DMS114 treated with DMSO at 0.1 percent for 48 hours (cell line): ENCODE data around the gene MBTD1.
"Not testable (repeated sequence)": the region's sequence is repeated elsewhere in the genome, so short reads cannot be mapped to it uniquely, and the experiment has no call there.

Experiments used
- DNase-seq: peaks from one replicate; lab custom pipeline; 2025; ENCODE audit not compliant: unreplicated experiment; lab: John Stamatoyannopoulos, UW

The MBTD1 gene

GRCh38 chr17:51256101-51256500, 3.7 kb downstream of the MBTD1 start:
- DNase-seq, result no peak

DNA sequence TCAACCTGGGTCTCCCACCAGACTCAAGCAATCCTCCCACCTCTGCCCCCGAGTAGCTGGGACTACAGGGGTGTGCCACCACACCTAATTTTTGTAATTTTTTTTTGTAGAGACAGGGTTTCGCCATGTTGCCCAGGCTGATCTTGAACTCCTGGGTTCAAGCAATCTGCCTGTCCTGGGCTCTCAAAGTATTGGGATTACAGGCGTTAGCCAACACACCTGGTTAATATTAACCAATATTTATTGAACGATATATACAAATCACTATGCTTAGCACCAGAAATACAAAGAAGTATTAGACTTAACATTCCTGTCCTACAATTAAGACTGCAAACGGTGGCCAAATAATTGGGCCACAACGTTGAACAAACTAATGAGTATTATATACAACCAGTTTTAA, 4.2 kb downstream of the MBTD1 start:
- no peak for DNase-seq

GRCh38 chr17:51251010-51251409, 8.8 kb downstream of the MBTD1 start:
- DNase-seq, result no peak

DNA sequence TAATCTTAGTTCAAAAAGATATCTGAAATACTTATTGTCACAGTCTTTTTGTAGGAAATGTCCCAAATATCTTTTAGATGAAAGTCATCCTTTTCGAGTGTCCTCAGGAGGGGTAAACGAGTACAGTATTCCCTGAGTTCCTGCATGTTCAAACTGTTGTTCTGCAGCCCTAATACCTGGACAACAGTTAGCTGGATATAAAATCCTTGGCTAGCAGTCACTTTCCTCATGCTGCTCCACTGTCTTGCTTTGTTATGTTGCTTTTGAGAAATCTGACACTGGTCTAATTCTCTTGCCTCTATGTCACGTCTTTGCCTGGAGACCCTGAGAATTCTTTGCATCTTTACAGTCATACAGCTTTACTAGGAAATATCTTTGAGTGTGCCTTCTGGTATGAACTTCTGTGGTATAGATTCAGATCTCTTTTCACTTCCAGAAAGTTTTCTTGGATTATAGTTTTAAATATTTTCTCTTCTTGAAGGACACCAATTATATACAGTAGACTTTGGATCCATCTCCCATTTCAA, 9.5 kb downstream of the MBTD1 start:
- no peak for DNase-seq

DNA sequence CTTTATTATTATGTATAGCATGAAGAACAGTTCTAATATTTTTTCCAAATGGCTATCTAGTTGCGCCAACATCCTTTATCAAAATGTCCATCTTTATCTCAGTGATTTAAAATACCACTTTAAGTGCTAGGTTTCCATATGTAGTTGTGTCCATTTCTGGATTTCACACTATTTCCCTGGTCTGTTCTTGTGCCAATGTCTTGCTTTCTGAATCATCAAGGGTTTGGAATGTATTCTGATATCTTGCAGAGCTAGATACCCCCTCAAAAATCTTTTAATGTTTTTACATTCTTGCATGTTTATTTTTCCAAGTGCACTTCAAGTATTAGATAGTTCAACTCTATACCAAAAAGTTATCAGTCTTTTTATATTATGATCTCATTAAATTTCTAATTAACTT, 14.3 kb downstream of the MBTD1 start:
- no peak for DNase-seq

DNA sequence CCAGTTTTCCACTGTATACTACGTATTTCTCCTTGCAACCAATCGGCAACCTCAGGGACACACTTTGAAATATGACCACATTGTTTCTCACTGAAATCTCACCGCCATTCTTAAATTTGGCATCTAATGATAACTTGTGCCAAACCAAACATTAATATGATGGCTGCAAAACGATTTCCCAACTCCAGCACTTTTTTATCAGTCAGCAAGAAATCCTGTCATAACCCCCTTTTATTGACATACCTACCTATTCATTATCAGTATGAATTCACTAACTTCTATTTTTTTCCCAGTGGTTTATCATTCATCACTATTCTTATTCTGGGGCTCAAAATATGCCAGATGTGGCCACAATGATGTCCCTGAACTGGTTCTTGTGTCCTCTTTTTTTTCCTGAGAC, 15.8 kb downstream of the MBTD1 start:
- no peak for DNase-seq

GRCh38 chr17:51240275-51240674, 19.6 kb downstream of the MBTD1 start:
- no peak for DNase-seq

DNA sequence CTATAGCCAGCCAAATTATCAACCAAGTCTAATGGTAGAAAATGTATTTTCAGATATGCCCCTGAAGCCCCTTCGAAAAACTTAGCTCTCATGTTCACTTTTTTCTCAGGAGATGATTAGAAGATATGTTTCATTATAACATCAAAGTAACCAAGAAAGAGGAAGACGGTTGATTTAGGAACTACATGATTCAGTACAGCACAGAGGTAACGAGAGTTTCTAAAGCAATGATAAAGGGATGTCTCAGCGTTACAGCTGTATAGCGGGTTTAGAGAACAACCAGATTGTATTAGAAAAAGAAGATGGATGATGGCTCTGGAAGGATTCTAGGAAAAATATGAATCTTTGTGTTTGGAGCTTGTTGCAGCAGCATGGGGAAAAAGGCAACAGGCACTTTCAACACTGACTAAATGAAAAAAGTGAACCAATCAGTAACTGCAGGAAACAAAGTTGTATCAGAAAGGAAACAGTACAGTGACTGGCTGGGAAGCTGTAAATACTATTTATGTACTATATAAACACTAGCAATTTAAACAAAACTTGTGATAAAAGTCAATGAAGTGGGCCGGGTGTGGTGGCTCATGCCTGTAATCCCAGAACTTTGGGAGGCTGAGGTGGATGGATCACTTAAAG, 21.5 kb downstream of the MBTD1 start:
- no peak for DNase-seq

DNA sequence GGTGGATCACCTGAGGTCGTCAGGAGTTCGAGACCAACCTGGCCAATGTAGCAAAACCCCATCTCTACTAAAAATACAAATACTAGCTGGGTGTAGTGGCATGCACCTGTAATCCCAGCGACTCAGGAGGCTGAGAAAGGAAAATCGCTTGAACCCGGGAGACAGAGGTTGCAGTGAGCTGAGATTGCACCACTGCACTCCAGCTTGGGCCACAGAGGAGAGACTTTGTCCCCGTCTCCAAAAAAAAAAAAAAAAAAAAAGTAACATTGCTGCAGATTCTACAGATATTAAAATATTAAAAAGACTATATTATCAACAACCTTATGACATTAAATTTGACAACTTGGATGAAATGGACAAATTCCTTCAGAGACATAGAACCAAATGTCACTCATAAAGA, 25.7 kb downstream of the MBTD1 start:
- no peak for DNase-seq

GRCh38 chr17:51231999-51232398, 27.9 kb downstream of the MBTD1 start:
- DNase-seq, result no peak

GRCh38 chr17:51230306-51230705, 29.5 kb downstream of the MBTD1 start:
- DNase-seq, result no peak

DNA sequence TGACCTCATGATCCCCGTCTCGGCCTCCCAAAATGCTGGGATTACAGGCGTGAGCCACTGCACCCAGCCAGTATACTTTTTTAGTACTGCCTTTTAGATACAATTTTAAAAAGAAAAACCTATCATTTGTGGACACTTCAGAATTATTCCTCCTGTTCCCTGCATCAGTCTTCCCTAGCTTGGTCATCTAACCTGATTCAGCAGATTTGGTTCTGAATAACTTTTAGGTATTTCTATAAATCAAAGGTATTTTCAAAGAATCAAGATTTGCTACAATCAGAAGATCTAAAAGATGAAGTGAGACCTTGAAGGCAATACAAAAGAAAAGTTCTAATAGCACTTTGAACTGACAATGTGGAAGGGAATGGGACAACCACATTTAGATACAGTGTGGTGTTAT, 30.0 kb downstream of the MBTD1 start:
- DNase-seq, result no peak

DNA sequence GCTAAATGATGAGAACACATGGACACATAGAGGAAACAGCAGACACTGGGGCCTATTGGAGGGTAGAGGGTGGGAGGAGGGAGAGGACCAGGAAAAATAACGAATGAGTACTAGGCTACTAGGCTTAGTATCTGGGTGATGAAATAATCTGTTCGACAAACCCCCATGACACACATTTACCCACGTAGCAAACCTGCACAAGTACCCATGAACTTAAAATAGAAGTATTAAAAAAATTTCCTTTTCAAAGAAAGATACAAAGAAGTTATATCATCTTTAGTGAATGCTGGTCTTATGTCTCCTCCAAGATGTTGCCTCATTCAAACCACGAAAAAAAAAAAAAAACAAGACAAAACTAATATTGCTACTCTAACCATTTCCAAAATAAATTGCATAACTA, 31.7 kb downstream of the MBTD1 start:
- DNase-seq, result no peak

- not testable (repeated sequence) for DNase-seq
Observed at GRCh38 chr17:51225523-51225922, 34.3 kb downstream of the MBTD1 start.

- no peak for DNase-seq
Observed at GRCh38 chr17:51224402-51225262, 35.2 kb downstream of the MBTD1 start.

DNA sequence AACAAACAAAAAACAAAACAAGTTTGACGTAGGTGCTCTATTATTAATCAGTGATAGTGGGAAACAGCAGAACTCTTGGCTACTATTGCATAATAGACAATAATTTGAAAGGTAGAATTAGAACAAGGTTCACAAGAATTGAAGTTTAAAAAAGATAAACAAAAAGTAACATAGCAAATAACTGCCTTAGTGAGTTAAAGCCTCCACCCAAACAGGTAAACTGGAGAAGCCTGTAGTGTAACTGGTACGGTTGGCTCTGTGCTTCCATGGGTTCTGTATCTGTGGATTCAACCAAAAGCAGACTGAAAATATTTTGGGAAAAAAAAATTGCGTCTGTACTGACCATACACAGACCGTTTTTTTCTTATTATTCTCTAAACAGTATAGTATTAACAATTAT, 38.5 kb downstream of the MBTD1 start:
- DNase-seq, result no peak

DNA sequence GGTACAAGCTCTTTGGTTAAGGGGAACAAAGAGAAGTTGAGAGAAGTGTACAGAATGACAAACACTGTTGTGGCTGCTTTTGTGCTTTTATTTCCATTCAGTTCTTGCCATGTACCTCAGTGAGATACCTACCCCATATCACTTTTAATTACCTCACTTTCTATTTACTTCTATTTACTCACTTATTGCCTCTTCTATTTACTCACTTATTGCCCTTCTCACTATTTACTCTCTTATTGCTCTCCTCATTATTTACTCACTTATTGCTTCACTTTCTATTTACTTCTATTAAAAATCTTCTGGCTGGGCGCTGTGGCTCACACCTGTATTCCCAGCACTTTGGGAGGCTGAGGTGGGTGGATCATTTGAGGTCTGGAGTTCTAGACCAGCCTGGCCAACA, 41.9 kb downstream of the MBTD1 start:
- no peak for DNase-seq

DNA sequence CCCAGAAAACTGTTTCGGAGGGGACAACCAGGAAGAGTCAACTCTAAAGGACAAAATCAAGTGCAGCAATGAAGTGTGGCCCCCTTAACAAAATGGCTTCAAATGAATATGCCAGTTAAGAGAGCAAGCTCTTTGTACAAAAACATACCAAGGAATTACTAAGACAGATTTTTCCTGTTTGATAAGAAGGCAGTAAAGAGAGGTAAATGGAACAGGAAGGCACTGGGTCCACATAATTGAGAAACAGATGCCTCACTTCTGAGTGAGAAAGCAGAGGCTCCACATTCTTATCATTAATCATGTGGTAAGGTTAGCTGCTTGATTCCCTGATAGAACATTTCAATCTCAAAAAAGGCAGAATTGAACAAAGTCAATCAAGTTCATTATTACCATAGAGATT, 44.9 kb downstream of the MBTD1 start:
- no peak for DNase-seq

- DNase-seq, result no peak
Observed at GRCh38 chr17:51203838-51204237, 56.0 kb downstream of the MBTD1 start.

DNA sequence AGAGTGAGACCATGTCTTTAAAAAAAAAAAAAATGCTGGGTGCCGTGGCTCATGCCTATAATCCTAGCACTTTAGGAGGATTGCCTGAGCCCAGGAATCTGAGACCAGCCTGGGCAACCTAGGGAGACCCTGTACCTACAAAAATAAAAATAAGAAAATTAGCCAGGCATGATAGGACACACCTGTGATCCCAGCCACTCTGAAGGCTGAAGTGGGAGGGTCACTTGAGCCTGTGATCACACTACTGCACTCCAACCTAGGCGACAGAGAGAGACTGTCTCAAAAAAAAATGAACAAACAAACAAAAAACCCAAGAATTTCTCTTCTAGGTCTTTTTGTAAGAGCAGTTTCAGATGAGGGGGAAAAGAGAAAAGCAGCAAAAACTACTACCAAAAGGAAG, 59.0 kb downstream of the MBTD1 start:
- DNase-seq, result no peak

DNA sequence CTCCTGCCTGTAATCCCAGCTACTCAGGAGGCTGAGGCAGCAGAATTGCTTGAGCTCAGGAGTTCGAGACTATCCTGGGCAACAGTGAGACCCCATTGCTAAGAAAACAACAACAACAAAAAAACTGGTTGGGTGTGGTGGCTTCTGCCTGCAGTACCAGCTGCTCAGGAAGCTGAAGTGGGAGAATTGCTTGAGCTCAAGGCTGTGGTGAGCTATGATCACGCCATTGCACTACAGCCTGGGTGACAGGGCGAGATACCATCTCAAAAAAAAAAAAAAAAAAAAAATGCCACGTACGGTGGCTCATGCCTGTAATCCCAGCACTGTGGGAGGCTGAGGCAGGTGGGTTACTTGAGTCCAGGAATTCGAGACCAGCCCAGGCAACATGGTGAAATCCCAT, 59.6 kb downstream of the MBTD1 start:
- no peak for DNase-seq

GRCh38 chr17:51197754-51198153, 62.1 kb downstream of the MBTD1 start:
- no peak for DNase-seq
